ENCODE results near the gene TRIM74. TPM values are rescaled to one million over a fixed set of nuclear protein-coding genes. Genes with fewer than 3 reads are reported as not detected.
"Not testable (repeated sequence)": the region's sequence is repeated elsewhere in the genome, so short reads cannot be mapped to it uniquely, and the experiment has no call there.

TRIM74 gene
- total and polyA plus RNA-seq, 2 of the 8 experiments (the other 6 are each of a cell fraction or from before 2014, with no cell fraction given) = 0.52 TPM; not detected in 1

DNA sequence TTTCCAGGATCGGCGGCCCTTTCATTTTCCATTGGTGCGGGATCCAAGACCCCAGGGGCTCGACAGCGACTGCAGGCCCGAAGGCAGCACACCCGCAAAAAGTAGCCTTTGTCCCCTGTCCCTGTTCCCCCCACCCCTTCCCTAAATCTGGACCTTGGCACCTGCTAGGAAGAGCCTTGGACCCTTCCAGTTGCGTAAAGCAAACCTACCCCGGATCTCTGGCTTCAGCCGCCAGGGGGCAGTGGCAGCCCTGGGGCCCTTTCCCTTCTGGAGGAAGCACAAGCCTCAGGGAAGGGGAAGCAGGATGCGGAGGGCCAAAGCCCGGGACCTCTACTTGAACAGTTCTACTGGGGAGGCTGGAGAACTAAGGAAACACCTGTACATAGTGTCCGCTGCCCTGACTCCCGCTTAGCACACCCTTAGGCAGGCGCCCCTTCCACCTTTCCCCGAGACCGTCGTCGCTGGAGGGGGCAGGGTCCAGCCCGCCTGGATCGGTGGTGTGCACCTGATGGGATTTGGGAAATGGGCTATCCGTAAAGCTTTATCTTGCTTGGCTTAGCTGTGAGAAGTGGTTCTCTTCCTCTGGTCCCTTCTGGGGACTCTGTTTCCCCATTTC lies 23.0 kb downstream of the TRIM74 start:
- H3K36me3 ChIP-seq (ENCODE audit: control insufficient read depth in 2 of 4, insufficient read depth in 4 of 4, low read length in 3 of 4) = peaks cover 0 to 16% (median 3%) of the 10 kb centered on the region in 4 experiments; a peak in 3 of 8 replicates
- H3K9ac ChIP-seq (replicated peaks in 1 of 4; ENCODE audit: extremely low read depth in 1 of 4, low read depth in 3 of 4, low read length in 3 of 4); H2AFZ ChIP-seq (ENCODE audit: low read length); FAIRE-seq; H3K4me2 ChIP-seq (ENCODE audit: insufficient read depth in 1 of 2, low read depth in 2 of 2, low read length in 2 of 2); H2BK20ac ChIP-seq (ENCODE audit: low read length); H3K27me3 ChIP-seq (replicated peaks in 1 of 4; ENCODE audit: control insufficient read depth in 3 of 4, extremely low read depth in 1 of 4, insufficient read depth in 3 of 4, low read length in 3 of 4); H3K4me1 ChIP-seq (replicated peaks in 1 of 4; ENCODE audit: control insufficient read depth in 3 of 4, insufficient read depth in 4 of 4, low read length in 3 of 4); H2BK120ac ChIP-seq (replicated peaks; ENCODE audit: low read depth, low read length); H4K8ac ChIP-seq (ENCODE audit: extremely low read depth, insufficient read depth, low read length); H2AK5ac ChIP-seq (ENCODE audit: low read depth, low read length); CTCF ChIA-PET (ENCODE audit: partially characterized antibody); H2BK5ac ChIP-seq (ENCODE audit: low read depth, low read length); H3K18ac ChIP-seq (ENCODE audit: extremely low read depth, low read length); H4K91ac ChIP-seq (replicated peaks; ENCODE audit: insufficient read length, low read length); H3K4me3 ChIP-seq (ENCODE audit: extremely low read depth in 1 of 4, insufficient read depth in 2 of 4, low read depth in 3 of 4, low read length in 4 of 4); POLR2A ChIA-PET (ENCODE audit: partially characterized antibody); H4K20me1 ChIP-seq (replicated peaks in 1 of 2; ENCODE audit: control insufficient read depth in 1 of 2, insufficient read depth in 2 of 2, low read length in 2 of 2); H3K56ac ChIP-seq (replicated peaks; ENCODE audit: insufficient read length, low read depth, low read length); H3K79me2 ChIP-seq (ENCODE audit: control insufficient read depth in 1 of 2, insufficient read depth in 2 of 2, low read length in 2 of 2); H2BK15ac ChIP-seq (ENCODE audit: low read length); H3K4ac ChIP-seq (replicated peaks; ENCODE audit: insufficient read length, low read depth, low read length); H3K27ac ChIP-seq (ENCODE audit: low read depth, low read length); H3K79me1 ChIP-seq (ENCODE audit: low read depth, low read length); H4K5ac ChIP-seq (ENCODE audit: insufficient read length, low read depth, low read length); H3K14ac ChIP-seq (ENCODE audit: insufficient read length); H2BK12ac ChIP-seq (ENCODE audit: low read depth, low read length); H3K23ac ChIP-seq (ENCODE audit: insufficient read length); H3K23me2 ChIP-seq (ENCODE audit: low read depth, low read length); H3K9me3 ChIP-seq (ENCODE audit: insufficient read depth in 2 of 2, low read depth in 1 of 2, low read length in 1 of 2): not testable (repeated sequence)
- TF ChIP-seq RAD21 (IDR thresholded peaks at IDR 0.05 in 1 of 2, conservative IDR thresholded peaks at IDR 0.05 in 1 of 2; ENCODE audit: low read depth in 2 of 2, low read length in 2 of 2) = peak in 1 of 2 experiments; percentile 33; a peak in 2 of 4 replicates
- peak in 1 of 3 experiments; percentile 38; a peak in 1 of 4 replicates for TF ChIP-seq CTCF (IDR thresholded peaks at IDR 0.05; ENCODE audit: control extremely low read depth in 1 of 3, insufficient read depth in 1 of 3, low read depth in 1 of 3, low read length in 3 of 3)
- DNase-seq (ENCODE audit: low read depth in 1 of 2, low spot score in 2 of 2) = peak in 1 of 2 experiments; percentile 68
- WGBS, 2 experiments (ENCODE audit: extremely low coverage in 1 of 2, insufficient coverage in 1 of 2, insufficient read length in 1 of 2, insufficient replicate concordance in 2 of 2, low coverage in 1 of 2, low lambda C conversion rate in 2 of 2, missing lambda C conversion rate in 1 of 2) = 89% methylated on average over 12 of the region's 22 CpGs; no CpG with 5 or more reads in 1 of the 2 experiments
